Neural cell (in vitro differentiated cells): Measurements from ENCODE around the gene RAB3B. TPM values are rescaled to one million over a fixed set of nuclear protein-coding genes. Genes with fewer than 3 reads are reported as not detected.
A peak's percentile ranks its signal among the peaks of the same experiment; 100 is the strongest.

Experiments
- H2AFZ ChIP-seq: fragments of 200-600, 300-800 bp; sonication (generic), shearing (Covaris generic); 2 replicates; pipeline ENCODE4 v1.6.0; 2014; ENCODE audit warnings: low read depth, mild to moderate bottlenecking, antibody characterized with exemption, low read length, moderate library complexity
- H3F3A ChIP-seq: fragments of 200-600 bp; shearing (Covaris generic); 2 replicates; pipeline ENCODE4 v1.6.1; 2016; ENCODE audit warnings: mild to moderate bottlenecking, moderate library complexity, mixed read lengths, antibody characterized with exemption, low read length; ENCODE audit not compliant: insufficient read depth, poor library complexity, severe bottlenecking
- H3K27ac ChIP-seq: fragments of 200-600, 300-800 bp; sonication (generic), shearing (Covaris generic); 2 replicates; pipeline ENCODE4 v1.5.1; 2014; ENCODE audit warnings: mild to moderate bottlenecking, low read length, moderate library complexity
- H3K27me3 ChIP-seq: fragments of 300-800, 200-600 bp; sonication (generic), shearing (Covaris generic); 2 replicates; pipeline ENCODE4 v1.6.0; 2014; ENCODE audit warnings: mild to moderate bottlenecking, low read depth, low read length, moderate library complexity; ENCODE audit not compliant: insufficient read depth
- H3K36me3 ChIP-seq: fragments of 300-800, 200-600 bp; sonication (generic), shearing (Covaris generic); 2 replicates; pipeline ENCODE4 v1.5.1; 2014; ENCODE audit warnings: mild to moderate bottlenecking, antibody characterized with exemption, low read length, moderate library complexity; ENCODE audit not compliant: insufficient read depth
- H3K4me2 ChIP-seq: fragments of 300-800, 200-600 bp; sonication (generic), shearing (Covaris generic); 2 replicates; pipeline ENCODE4 v1.6.0; 2014; ENCODE audit warnings: mild to moderate bottlenecking, low read length
- H3K4me3 ChIP-seq: fragments of 300-800, 200-600 bp; sonication (generic), shearing (Covaris generic); 2 replicates; pipeline ENCODE4 v1.5.1; 2014; ENCODE audit warnings: mild to moderate bottlenecking, low read length, moderate library complexity
- H3K79me2 ChIP-seq: fragments of 200-600 bp; shearing (Covaris generic); replicated peaks from 2 replicates; pipeline ENCODE4 v1.6.0; 2014; ENCODE audit warnings: mild to moderate bottlenecking, low read length, moderate library complexity; ENCODE audit not compliant: insufficient read depth
- H3K9ac ChIP-seq: fragments of 300-800, 200-600 bp; sonication (generic), shearing (Covaris generic); 2 replicates; pipeline ENCODE4 v1.6.1; 2016; ENCODE audit warnings: mild to moderate bottlenecking, low read length, mixed read lengths
- H3K9me2 ChIP-seq: fragments of 200-600 bp; shearing (Covaris generic); 2 replicates; pipeline ENCODE4 v1.6.1; 2016; ENCODE audit warnings: mild to moderate bottlenecking, low read length, mixed read lengths; ENCODE audit not compliant: insufficient read depth
- H3K9me3 ChIP-seq: fragments of 200-600, 300-800 bp; sonication (generic), shearing (Covaris generic); 2 replicates; pipeline ENCODE4 v1.6.1; 2016; ENCODE audit warnings: mild to moderate bottlenecking, mixed run types, low read length, moderate library complexity, mixed read lengths
- H4K20me1 ChIP-seq: fragments of 200-600 bp; shearing (Covaris generic); 2 replicates; pipeline ENCODE4 v1.6.1; 2016; ENCODE audit warnings: mild to moderate bottlenecking, mixed run types; ENCODE audit not compliant: insufficient read depth
- EP300 ChIP-seq: fragments of 450-650 bp; conservative IDR thresholded peaks from 2 replicates; pipeline ENCODE4 v1.6.1; 2014; ENCODE audit warnings: antibody characterized with exemption, mild to moderate bottlenecking, moderate library complexity; ENCODE audit not compliant: poor library complexity, severe bottlenecking
- EZH2 ChIP-seq: fragments of 200-600, 300-800 bp; shearing (Covaris generic), sonication (generic); IDR thresholded peaks from 2 replicates; pipeline ENCODE4 v1.6.1; 2014; ENCODE audit warnings: antibody characterized with exemption, low read length, borderline replicate concordance, mild to moderate bottlenecking; ENCODE audit not compliant: insufficient read depth, poor library complexity, severe bottlenecking
- MXI1 ChIP-seq: fragments of 450-650 bp; conservative IDR thresholded peaks from 2 replicates; pipeline ENCODE4 v1.6.1; 2014; ENCODE audit warnings: antibody characterized with exemption, mild to moderate bottlenecking; ENCODE audit not compliant: poor library complexity, severe bottlenecking
- POLR2AphosphoS5 ChIP-seq: IDR thresholded peaks from 2 replicates; pipeline ENCODE4 v1.6.1; 2012
- RAD21 ChIP-seq: fragments of 450-650 bp; conservative IDR thresholded peaks from 2 replicates; pipeline ENCODE4 v1.6.1; 2014; ENCODE audit warnings: antibody characterized with exemption, mild to moderate bottlenecking, moderate library complexity
- REST ChIP-seq: IDR thresholded peaks from 2 replicates; pipeline ENCODE4 v1.6.1; 2012; ENCODE audit warnings: borderline replicate concordance
- SMC3 ChIP-seq: fragments of 450-650 bp; conservative IDR thresholded peaks from 2 replicates; pipeline ENCODE4 v1.6.1; 2014; ENCODE audit warnings: antibody characterized with exemption, mild to moderate bottlenecking, moderate library complexity; ENCODE audit not compliant: poor library complexity
- TAF1 ChIP-seq: IDR thresholded peaks from 2 replicates; pipeline ENCODE4 v1.6.1; 2012; ENCODE audit warnings: low read depth
- polyA plus RNA-seq: library from polyadenylated mRNA; depleted of rRNA; stranded (reverse); fragments of >200 nt; gene quantifications from 2 replicates; pipeline ENCODE4 v1.2.3, GENCODE V29; 2014
- TF ChIP-seq, protein P1 (sequence below): fragments of 450-650 bp; IDR thresholded peaks from 2 replicates; pipeline ENCODE4 v1.5.1; 2014; ENCODE audit warnings: antibody characterized with exemption, mild to moderate bottlenecking, moderate library complexity; ENCODE audit not compliant: poor library complexity, severe bottlenecking

The RAB3B gene
- polyA plus RNA-seq, 1 donor from 2014 or later, result 15.0 TPM

DNA sequence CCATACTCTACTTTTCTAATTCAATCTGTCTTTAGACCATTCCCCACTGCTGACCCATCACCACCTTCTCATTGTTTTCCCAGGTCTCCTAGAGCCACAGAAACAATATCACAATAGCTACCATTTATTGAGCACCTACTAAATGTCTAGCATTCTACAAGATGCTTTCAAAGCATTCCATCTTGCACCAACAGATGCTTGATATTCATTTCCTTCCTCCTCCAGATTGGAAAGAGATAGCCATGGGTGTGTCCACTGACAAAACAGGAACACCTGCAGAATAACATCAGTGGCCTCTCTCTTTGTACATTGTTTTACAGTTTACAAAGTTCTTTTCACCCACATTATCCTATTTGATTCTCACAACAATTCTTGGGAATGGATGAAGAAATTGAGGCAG is 2.2 kb downstream of the RAB3B start:
- Histone ChIP-seq H3K36me3 (no peaks in the 10 kb centered on the region), H3K4me3 (no peak overlapping the region), H3K9me3 (no peaks in the 10 kb centered on the region), H3K27ac (no peak overlapping the region), H3K9me2 (no peaks in the 10 kb centered on the region), H3K27me3 (peaks cover 4% of the 10 kb centered on the region), H4K20me1 (no peaks in the 10 kb centered on the region), H2AFZ (no peak overlapping the region), H3K79me2 (no peaks in the 10 kb centered on the region), H3F3A (no peaks in the 10 kb centered on the region), H3K4me2 (no peak overlapping the region), H3K9ac (no peak overlapping the region)
- TF ChIP-seq POLR2AphosphoS5 (no peak), REST (no peak), TAF1 (no peak), SMC3 (no peak), EZH2 (no peak), MXI1 (no peak)
- TF ChIP-seq, protein P1, sequence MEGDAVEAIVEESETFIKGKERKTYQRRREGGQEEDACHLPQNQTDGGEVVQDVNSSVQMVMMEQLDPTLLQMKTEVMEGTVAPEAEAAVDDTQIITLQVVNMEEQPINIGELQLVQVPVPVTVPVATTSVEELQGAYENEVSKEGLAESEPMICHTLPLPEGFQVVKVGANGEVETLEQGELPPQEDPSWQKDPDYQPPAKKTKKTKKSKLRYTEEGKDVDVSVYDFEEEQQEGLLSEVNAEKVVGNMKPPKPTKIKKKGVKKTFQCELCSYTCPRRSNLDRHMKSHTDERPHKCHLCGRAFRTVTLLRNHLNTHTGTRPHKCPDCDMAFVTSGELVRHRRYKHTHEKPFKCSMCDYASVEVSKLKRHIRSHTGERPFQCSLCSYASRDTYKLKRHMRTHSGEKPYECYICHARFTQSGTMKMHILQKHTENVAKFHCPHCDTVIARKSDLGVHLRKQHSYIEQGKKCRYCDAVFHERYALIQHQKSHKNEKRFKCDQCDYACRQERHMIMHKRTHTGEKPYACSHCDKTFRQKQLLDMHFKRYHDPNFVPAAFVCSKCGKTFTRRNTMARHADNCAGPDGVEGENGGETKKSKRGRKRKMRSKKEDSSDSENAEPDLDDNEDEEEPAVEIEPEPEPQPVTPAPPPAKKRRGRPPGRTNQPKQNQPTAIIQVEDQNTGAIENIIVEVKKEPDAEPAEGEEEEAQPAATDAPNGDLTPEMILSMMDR, result no peak

- no peaks in the 10 kb centered on the region for H3K36me3 ChIP-seq
- peak overlapping the region; percentile 52 for H3K27ac ChIP-seq
- no peak overlapping the region for H3K9ac ChIP-seq
- H3K27me3 ChIP-seq, result peaks cover 4% of the 10 kb centered on the region
- no peaks in the 10 kb centered on the region for H3K9me3 ChIP-seq
- no peaks in the 10 kb centered on the region for H4K20me1 ChIP-seq
- no peaks in the 10 kb centered on the region for H3K9me2 ChIP-seq
- H3K4me2 ChIP-seq, result no peak overlapping the region
- H3K79me2 ChIP-seq, result no peaks in the 10 kb centered on the region
- no peak overlapping the region for H2AFZ ChIP-seq
- H3F3A ChIP-seq, result no peaks in the 10 kb centered on the region
- peak overlapping the region; percentile 45 for H3K4me3 ChIP-seq
- TF ChIP-seq SMC3, result no peak
- TF ChIP-seq REST, result no peak
- no peak for TF ChIP-seq EZH2
- TF ChIP-seq RAD21, result no peak
- TF ChIP-seq, protein P1, result no peak
- TF ChIP-seq EP300, result peak; percentile 52
- TF ChIP-seq POLR2AphosphoS5, result peak; percentile 10
- TF ChIP-seq TAF1, result no peak
- TF ChIP-seq MXI1, result no peak
Measured at GRCh38 chr1:51986718-51987117, 3.8 kb downstream of the RAB3B start.
